K562 (cell line): Measurements from ENCODE around the gene USF2. TPM values are rescaled to one million over a fixed set of nuclear protein-coding genes. Genes with fewer than 3 reads are reported as not detected.

Source experiments
- ARNT ChIP-seq, 2 experiments: fragments of 450-650 bp; IDR thresholded peaks; 2 replicates each; pipeline ENCODE4 v1.6.1; 2016; ENCODE audit warnings: mild to moderate bottlenecking in 1 of 2
- BCLAF1 ChIP-seq, 2 experiments: fragments of 450-650 bp in 1 of 2; IDR thresholded peaks; 2 replicates each; pipeline ENCODE4 v1.6.1; 2011 to 2017; ENCODE audit warnings: low read depth in 2 of 2, antibody characterized with exemption in 1 of 2, borderline replicate concordance in 1 of 2, low read length in 1 of 2, mild to moderate bottlenecking in 1 of 2, mixed read lengths in 1 of 2; ENCODE audit not compliant: control insufficient read depth in 1 of 2
- C11orf30 ChIP-seq: fragments of 450-650 bp; IDR thresholded peaks from 2 replicates; pipeline ENCODE4 v1.6.1; 2016; ENCODE audit warnings: low read depth, mild to moderate bottlenecking
- NCOA1 ChIP-seq: fragments of 450-650 bp; IDR thresholded peaks from 2 replicates; pipeline ENCODE4 v1.6.1; 2016; ENCODE audit warnings: low read depth
- SIX5 ChIP-seq, 2 experiments: IDR thresholded peaks; 2 replicates each; pipeline ENCODE4 v1.6.1; 2011; ENCODE audit warnings: low read length in 2 of 2, borderline replicate concordance in 1 of 2, low read depth in 1 of 2, mild to moderate bottlenecking in 1 of 2, moderate library complexity in 1 of 2; ENCODE audit not compliant: insufficient read depth in 1 of 2
- THRAP3 ChIP-seq: fragments of 450-650 bp; IDR thresholded peaks from 2 replicates; pipeline ENCODE4 v1.6.1; 2016; ENCODE audit warnings: mild to moderate bottlenecking, inconsistent platforms, borderline replicate concordance
- U2AF2 ChIP-seq: fragments of 200-400 bp; formaldehyde crosslinking; optimal IDR thresholded peaks from 2 replicates; pipeline ENCODE3; 2017; ENCODE audit warnings: low read depth, mild to moderate bottlenecking, low read length
- UBTF ChIP-seq, 2 experiments: IDR thresholded peaks; 2 replicates each; pipeline ENCODE4 v1.6.1; 2012; ENCODE audit warnings: improper control_type of control experiment in 2 of 2, low read depth in 2 of 2, low read length in 2 of 2, borderline replicate concordance in 1 of 2
- ZBTB5 ChIP-seq: fragments of 450-650 bp; IDR thresholded peaks from 2 replicates; pipeline ENCODE4 v1.6.1; 2017; ENCODE audit warnings: antibody characterized with exemption
- ZBTB7A ChIP-seq: IDR thresholded peaks from 2 replicates; pipeline ENCODE4 v1.6.1; 2011; ENCODE audit warnings: low read depth, mild to moderate bottlenecking, low read length, moderate library complexity, borderline replicate concordance; ENCODE audit not compliant: control insufficient read depth
- ZC3H11A ChIP-seq: IDR thresholded peaks from 2 replicates; pipeline ENCODE4 v1.6.1; 2012; ENCODE audit warnings: low read depth, low read length, improper control_type of control experiment
- ZNF282 ChIP-seq: sonication (generic); formaldehyde crosslinking; IDR thresholded peaks from 2 replicates; pipeline ENCODE4 v1.8.1; 2023; ENCODE audit warnings: missing genetic modification reagents
- ZNF592 ChIP-seq: fragments of 450-650 bp; IDR thresholded peaks from 2 replicates; pipeline ENCODE4 v1.6.1; 2017; ENCODE audit warnings: antibody characterized with exemption, mild to moderate bottlenecking
- ZNF668 ChIP-seq: fragments of 250-450 bp; sonication (Bioruptor Pico); IDR thresholded peaks from 2 replicates; pipeline ENCODE4 v1.8.0; 2022; ENCODE audit warnings: mild to moderate bottlenecking, inconsistent platforms
- polyA plus RNA-seq, 8 experiments: library from polyadenylated mRNA; depleted of rRNA in 4 of 8; stranded (reverse) in 5 of 8; unstranded in 3 of 8; fragments of >200 nt; fragmentation: Nextera tagmentation in 2 of 8; fragmentation: Illumina TruSeq in 1 of 8; extraction: Ambion mirVana in 2 of 8; extraction: Trizol in 1 of 8; gene quantifications; 2 replicates each; pipeline versions ENCODE4 v1.2.1 to v1.2.3, GENCODE V29; 2011 to 2014; ENCODE audit warnings: inconsistent platforms in 1 of 8, missing spikeins in 1 of 8
- total RNA-seq, 7 experiments: library from RNA; depleted of rRNA in 6 of 7; stranded (reverse); fragments of >200 nt in 6 of 7; fragmentation: Illumina TruSeq in 2 of 7; extraction: Trizol in 2 of 7; gene quantifications; 2 replicates each; pipeline versions ENCODE4 v1.2.1 to v1.2.3, GENCODE V29; 2011 to 2021; ENCODE audit warnings: low replicate concordance in 1 of 7

Gene USF2
- total and polyA plus RNA-seq, 9 of the 15 experiments (the other 6 are each of a cell fraction or from before 2014, with no cell fraction given) = 0.27 to 93.7 (median 58.4) TPM

- TF ChIP-seq BCLAF1 (IDR thresholded peaks at IDR 0.05; ENCODE audit: borderline replicate concordance in 1 of 2, control insufficient read depth in 1 of 2, low read depth in 2 of 2, low read length in 1 of 2) (no peak), ZBTB7A (peak; percentile 75; the same call in 1 of the 2 replicates), U2AF2 (no peak), ARNT (IDR thresholded peaks at IDR 0.05) (no peak), C11orf30 (no peak), ZNF592 (no peak; the same call in 1 of the 2 replicates), ZNF668 (no peak), UBTF (IDR thresholded peaks at IDR 0.05; ENCODE audit: borderline replicate concordance in 1 of 2, low read depth in 2 of 2, low read length in 2 of 2) (peak; percentile 90 to 95), ZNF282 (CRISPR knock-in tag) (0 out of 2 replicates have a peak, but pooled peaks have one; percentile 70), ZC3H11A (no peak), ZBTB5 (no peak), NCOA1 (no peak), SIX5 (IDR thresholded peaks at IDR 0.05; ENCODE audit: borderline replicate concordance in 1 of 2, insufficient read depth in 1 of 2, low read depth in 1 of 2, low read length in 2 of 2) (no peak), THRAP3 (no peak)
Observed at GRCh38 chr19:35269438-35270117, 816 bp downstream of the USF2 start (continued).
